Activated CD4-positive, alpha-beta T cell treated with anti-CD3 and anti-CD28 coated beads, Interleukin-2, amount 50 U/mL, for 24 hours (primary cell): ENCODE data around the gene EPGN.
"Not testable (repeated sequence)": the region's sequence is repeated elsewhere in the genome, so short reads cannot be mapped to it uniquely, and the experiment has no call there.

Source experiments
- DNase-seq, 2 donors: peaks; one replicate each; pipeline ENCODE4 v3.0.0-alpha.2; 2020; ENCODE audit warnings: low read depth in 1 of 2, low spot score in 1 of 2

The EPGN gene

DNA sequence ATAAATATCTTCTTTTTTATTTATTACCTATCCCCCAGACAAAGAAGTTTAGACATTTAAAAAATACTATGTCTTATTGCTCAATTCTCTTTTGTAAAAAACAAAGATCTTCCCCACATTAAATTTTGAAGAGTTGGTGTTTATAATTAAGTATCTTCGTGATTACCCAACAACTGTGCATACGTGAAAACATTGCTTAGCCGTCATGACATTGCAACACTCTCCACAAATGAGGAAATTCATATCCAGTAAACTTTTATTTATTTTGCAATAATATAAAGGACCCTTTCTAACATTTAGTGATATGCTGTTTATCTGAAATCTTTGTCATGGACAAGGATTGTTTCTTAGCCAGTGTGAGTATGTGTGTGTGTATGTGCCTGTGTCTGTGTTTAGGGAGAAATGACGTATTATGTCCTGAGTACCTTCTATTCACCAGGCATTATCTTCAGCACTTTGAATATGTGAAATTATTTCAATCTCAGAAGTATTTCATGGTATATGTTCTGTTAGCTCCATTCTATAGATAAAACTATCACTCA is 30.6 kb downstream of the EPGN start:
- no peak for DNase-seq

DNA sequence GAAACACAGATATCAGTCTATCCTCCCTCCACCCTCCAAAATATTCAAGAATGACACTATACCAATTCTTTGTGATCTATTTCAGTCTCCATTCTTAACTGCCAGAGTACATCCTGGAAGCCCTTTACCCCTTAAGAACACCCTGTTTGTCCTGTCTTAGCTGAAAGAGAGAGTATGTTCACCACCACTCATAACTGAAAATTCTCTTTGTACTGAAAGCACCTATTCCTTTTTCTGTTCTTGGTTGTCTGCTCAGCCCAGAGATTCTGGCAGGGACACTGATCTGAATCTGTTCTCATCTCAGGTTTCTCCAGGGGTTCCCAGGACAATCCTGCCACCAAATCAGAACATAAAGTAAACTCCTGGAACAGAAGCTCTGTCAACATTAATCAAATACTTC is 31.2 kb downstream of the EPGN start:
- DNase-seq: no peak

DNA sequence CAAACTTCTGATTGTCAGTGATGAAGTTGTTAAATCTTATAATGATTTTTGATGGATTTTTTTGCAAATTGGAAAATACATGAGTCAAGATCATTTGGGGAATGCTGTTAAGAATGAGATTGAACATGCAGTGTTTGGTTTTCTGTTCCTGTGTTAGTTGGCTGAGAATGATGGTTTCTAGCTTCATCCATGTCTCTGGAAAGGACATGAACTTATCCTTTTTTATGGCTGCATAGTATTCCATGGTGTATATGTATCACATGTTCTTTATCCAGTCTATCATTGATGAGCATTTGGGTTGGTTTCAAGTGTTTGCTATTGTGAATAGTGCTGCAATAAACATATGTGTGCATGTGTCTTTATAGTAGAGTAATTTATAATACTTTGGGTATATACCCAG is 32.2 kb downstream of the EPGN start:
- not testable (repeated sequence) for DNase-seq

DNA sequence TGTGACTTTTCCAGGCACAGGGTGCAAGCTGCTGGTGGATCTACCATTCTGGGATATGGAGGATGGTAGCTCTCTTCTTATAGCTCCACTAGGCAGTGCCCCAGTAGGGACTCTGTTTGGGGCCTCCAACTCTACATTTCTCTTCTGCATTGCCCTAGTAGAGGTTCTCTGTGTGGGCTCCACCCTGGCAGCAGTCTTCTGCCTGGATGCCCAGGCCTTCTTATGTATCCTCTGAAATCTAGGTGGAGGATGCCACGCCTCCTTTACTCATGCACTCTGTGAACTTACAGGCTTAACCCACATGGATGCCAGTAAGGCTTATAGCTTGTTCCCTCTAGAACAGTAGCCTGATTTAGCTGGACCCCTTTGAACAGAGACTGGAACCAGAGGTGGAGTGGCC is 35.8 kb downstream of the EPGN start:
- DNase-seq: no peak

DNA sequence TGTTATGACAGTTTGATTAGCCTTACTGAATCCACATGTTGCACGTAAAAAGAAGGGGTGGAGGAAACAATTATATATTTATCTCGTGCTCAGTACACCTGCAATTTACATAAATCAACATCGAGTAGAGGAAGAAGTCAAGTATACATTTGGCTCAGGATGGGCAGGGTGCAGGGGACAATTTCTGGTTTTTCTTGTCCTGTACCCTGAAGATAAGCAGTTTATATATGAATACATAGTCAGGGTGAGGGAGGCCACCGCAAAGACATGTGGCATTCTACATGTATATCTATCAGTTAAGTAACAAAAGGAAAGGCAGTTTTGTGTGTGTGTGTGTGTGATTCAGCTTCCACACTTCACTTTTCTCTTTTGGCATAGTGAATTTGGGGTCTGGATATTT is 45.6 kb downstream of the EPGN start:
- DNase-seq: no peak

DNA sequence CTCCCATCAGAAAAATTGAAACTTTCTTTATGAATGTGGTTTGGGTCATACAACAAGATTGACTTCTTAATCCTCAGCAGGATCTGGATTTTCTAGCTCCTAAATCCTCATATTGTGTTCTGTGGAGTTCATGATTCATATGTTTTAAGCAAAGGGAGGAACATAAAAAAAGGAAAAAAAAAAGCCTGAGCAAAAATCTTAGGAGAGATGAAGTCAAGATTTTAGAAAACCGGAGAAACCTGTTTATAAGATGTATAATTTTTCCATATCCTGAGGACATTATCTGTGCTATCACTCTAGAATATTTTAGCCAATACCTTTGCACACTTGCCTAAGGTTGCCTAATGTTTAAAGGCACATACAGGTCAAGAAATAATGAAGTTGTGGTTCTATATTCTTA is 49.7 kb downstream of the EPGN start:
- DNase-seq: no peak

DNA sequence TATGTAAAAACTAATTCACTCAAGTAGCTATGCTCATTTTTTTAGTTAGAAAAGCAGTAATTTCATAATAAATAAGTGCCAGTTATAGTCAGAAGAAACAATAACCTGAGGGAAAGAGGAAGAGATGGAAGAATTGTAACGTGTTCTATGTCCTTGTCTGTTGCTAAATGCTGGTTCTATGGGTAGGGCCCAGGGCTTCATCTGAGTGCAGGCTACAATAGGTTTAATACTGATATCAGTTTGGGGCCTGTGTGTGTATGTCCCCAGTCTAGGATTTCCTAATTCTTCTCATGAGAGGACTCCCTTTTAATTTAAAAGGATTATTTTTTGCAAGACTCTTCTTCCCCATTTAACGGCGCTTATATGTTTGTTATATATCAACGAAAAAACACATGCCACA is 53.4 kb downstream of the EPGN start:
- DNase-seq: no peak

DNA sequence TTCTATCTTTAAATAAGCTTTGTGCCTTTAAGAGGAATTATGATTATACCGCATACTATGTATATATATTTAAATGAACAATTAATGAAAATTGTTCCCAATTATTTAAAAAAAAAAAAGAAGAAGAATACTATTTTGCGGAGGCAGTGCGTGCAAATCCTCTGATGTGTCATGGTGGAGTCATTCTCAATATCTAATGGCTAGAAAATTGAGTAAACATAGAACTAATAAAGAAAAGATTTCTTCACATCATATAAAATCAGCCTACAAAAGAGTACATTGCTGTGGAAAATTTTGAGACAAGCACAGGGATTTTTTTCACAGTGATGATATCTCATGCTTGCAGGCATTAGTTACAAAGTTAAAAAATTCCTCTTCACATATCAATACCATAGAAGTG is 54.1 kb downstream of the EPGN start:
- no peak for DNase-seq

DNA sequence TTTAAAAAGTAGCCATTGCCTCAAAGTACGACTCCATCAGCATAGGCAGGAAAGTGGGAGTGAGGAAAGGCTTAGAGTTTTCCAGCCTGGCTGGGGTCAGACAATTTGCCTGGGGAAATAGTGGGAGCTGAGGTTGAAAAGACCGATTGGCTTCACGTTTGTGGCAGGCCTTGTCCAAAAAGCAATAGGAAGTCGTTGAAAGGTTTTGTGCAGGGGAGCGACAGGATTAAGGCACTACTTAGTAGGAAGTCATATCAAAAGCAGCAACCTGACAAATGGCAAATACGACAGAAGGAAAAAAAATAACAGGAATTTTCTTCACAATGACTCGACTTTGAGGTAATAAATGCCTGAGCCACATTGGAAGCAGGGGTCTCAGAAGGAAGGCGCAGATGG is 56.0 kb downstream of the EPGN start:
- DNase-seq: no peak

DNA sequence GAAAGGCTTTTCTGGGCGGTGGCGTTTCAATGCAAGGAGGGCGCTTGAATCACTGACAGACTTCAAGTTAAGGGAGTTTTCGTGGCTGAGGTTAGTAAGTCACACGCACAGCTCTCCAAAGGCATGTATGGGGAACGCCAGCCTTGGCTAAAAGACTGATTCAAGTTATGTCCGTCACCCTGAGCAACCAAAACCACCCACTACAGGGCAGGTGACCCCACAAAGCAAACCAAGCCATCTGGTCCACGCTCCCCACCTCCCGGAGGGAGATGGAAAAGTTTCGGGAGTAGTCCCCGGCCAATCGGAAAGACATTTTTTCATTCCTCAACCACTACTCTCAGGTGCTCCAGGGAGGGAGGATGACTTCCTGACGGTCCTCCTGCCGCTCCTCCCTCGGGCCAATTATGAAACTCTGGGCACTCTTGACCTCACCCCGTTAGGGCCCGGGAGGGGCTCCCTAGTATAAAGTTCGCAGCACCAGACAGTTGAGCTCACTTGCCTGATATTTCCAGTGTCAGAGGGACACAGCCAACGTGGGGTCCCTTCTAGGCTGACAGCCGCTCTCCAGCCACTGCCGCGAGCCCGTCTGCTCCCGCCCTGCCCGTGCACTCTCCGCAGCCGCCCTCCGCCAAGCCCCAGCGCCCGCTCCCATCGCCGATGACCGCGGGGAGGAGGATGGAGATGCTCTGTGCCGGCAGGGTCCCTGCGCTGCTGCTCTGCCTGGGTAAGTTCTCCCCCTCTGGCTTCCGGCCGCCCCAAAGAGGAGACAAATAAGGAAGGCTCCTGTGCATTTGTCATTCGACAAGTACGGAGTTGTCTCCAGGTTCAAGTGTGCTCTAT is 56.6 kb downstream of the EPGN start, which contains the start of gene EREG:
TSS of gene EREG (plus strand) at position 494 of the 840 bp plus-strand sequence. CDS start at position 658, 164 bp downstream.
- DNase-seq: no peak

DNA sequence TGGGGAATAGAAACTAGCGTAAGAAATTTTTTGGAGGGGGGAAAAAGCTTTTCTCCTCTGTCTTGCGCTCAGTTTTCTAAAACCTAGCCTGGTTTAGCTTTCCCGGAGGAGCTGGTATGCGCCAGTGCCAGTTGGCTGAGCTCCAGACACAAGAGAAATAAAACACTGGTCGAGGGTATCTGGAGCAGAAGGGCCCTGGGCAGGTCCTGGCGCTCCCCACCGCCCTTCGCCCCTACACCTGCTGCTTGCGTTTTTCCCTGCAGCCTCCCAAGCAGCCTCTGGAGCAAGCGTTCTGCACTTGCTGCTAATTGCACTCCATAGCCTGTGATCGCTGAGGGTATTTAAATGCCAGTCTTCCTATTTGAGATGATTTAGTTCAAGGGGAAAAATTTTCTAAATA is 57.5 kb downstream of the EPGN start:
- DNase-seq: no peak
